SHP77 (cell line): Measurements from ENCODE around the gene DIP2C.
"Not testable (repeated sequence)": the region's sequence is repeated elsewhere in the genome, so short reads cannot be mapped to it uniquely, and the experiment has no call there.

ENCODE experiments used
- DNase-seq, 2 experiments: peaks; one replicate each; lab custom pipeline; 2025; lab: John Stamatoyannopoulos, UW

The DIP2C gene

GRCh38 chr10:306007-306674, 383.3 kb downstream of the DIP2C start:
- no peak for DNase-seq

- no peak for DNase-seq
Measured at GRCh38 chr10:305034-305433, 384.4 kb downstream of the DIP2C start.

- DNase-seq: no peak
Measured at GRCh38 chr10:301536-301935, 387.9 kb downstream of the DIP2C start.

- not testable (repeated sequence) for DNase-seq
Measured at GRCh38 chr10:300580-300979, 388.9 kb downstream of the DIP2C start.

DNA sequence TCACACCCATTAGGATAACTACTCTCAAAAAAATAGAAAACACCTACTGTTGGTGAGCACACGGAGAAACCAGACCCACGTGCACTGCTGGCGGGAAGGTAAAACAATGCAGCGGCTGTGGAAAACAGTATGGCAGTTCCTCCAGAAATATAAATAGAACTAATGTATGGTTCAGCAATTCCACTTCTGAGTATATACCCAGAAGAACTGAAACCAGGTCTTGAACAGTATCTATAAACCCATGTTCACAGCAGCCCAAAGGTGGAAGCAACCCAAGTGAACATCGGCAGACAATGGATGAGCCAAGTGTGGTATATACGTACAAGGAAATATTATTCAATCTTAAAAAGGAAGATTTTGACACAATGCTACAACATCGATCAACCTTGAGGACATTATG, 389.5 kb downstream of the DIP2C start:
- no peak for DNase-seq

DNA sequence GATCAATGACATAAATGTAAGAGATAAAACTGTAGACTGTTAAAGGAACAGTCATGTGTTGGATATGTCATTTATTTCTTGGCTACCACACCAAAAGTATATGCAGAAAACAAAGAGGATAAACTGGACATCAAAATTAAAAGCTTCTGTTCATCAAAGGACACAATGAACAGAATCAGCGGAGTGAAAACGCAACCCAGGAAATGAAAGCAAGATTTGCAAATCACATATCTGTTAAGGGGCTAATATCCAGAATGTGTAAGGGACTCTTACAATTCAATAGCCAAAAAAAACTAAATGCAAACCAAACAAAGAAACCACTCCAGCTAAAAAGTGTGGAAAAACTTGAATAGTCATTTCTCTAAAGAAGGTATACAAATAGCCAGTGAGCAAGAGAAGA, 390.0 kb downstream of the DIP2C start:
- DNase-seq: no peak

GRCh38 chr10:298033-298432, 391.4 kb downstream of the DIP2C start:
- no peak for DNase-seq

GRCh38 chr10:297567-297966, 391.9 kb downstream of the DIP2C start:
- no peak for DNase-seq

DNA sequence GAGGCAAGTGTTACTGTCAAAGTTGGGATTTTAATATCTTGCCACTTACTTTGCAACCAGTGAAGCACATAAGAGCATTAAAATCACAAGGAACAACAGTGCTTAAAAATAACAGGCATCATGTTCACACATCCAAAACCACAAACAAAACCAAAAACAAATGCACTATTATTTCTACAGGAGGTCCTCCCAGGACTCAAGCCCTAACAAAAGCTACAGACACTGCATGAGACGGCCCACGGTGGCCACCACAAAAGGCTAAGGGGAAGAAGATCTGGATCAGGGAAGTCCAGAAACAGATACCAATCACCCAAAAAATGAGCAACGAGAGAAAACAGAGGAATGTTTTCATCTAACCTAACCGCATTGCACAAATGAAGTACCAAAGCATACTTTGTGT, 395.8 kb downstream of the DIP2C start:
- no peak for DNase-seq

DNA sequence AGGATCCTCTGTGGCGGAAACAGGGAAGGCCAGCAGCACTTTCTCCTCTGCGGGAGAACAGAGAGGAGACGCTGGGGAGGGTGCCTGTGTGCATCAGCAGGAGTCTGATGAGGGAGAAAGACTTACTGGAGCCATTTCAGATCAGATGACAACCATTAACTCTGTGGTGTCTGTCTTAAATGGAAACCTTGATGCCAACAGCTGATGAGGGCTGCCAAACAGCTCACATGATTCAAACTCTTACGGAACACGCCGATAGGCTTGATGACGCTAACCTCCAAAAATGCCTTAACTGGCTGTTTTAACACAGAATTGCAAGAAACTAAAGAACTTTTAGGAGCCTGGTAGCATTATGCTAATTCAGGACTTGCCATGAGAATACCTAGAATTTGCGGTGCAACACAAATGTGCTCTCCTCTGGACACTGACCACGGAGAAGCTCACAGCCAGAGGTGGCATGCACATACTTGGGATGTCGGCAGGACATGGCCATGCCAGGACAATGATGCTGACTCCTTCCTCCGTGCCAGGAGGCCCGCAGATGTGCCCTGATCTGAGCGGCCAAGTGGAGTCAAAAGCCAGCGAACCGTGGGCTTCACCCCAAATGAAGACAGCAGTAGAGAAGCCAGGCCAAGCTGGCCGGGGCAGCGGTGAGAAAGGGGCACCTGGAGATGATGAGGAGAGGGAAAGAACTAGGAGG, 399.3 kb downstream of the DIP2C start:
- DNase-seq: no peak

GRCh38 chr10:289581-289980, 399.9 kb downstream of the DIP2C start:
- no peak for DNase-seq

DNA sequence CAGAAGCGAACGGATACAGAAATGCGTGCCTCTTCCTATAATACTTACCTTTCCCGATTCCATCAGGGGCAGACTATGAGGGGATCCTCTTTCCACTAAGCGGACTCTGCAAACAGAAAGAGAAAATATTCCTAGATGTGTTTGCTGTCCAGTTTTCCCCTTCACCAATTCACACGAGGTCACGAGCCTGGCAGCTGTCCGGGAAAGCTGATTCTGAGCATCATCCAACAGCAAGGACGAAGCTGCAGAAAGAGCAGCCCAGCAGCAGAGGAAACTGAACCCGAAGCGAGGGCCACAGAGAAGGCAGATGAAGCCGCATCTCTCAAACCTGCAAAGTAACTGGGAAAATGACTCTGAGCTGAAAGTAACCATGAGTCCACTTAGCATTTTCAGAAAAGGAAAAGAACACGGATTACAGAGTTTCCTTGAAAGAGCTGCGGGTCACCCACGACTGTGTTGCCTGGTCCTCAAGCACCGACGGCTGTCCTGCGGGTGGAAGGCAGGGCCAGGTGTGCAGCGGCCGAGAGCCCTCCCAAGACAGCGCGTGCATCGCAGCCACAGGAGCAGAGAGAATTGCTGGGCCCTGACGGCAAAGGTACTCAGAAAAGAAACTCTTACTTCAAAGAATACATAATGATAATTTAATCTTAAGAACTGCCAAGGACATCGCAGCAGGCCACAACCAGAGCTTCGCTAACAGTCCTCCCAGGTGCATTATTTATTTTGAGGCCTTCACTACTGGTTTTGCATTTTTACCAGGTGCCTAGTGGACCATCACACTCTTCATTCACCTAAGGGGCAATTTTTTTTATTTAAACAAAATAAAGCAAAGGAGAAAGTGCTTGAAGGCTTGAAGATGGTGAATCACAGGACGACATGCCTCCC, 400.9 kb downstream of the DIP2C start:
- no peak for DNase-seq

GRCh38 chr10:287814-288213, 401.7 kb downstream of the DIP2C start:
- no peak for DNase-seq

DNA sequence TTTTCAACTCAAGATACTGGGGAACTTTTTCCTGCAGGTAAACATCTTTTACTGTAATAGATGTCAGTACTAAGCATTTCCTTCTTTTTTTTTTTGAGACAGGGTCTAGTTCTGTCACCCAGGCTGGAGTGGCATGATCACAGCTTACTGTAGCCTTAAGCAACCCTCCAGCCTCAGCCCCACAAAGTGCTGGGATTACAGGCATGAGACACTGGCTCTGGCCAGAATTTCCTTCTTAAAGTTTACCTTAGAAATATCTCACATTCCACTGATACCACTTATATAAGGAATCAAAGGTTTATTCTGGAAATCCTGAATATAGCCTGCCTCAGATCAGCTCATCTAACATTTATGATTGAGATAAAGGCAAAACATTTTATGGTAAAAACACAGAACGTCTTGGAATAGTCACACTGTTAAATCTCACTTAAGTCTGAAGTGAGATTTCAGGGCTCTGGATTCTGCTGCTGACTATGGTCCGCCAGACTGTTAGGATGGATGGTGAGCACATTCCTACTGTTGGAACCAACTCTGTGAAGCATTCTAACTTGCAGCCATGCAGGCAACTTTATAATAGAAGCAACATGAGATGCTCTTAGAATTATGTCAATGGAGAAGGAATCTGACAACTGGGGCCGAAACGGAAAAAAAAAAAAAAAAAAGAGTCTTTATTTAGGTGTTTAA, 402.3 kb downstream of the DIP2C start:
- DNase-seq: no peak

DNA sequence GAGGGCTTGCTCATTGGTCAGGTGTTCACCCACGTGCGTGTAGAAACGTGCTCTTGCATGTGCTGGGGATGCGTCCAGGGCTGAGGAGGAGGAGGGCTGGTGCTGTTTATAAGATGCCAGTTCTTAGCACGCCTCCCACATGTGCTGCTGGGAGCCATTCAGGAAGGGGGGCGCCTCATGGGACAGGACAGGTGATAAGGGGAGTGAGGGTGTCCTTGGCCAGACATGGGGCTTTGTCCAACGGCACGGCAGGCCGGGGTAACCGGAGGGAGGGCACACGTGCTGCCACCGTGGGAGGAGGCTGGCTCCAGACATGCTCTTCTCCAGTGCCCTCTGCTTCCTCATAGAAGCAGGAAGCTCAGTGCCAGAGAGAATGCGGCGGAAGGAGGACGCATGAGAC, 404.3 kb downstream of the DIP2C start:
- no peak for DNase-seq

- no peak for DNase-seq
Measured at GRCh38 chr10:283916-284356, 405.5 kb downstream of the DIP2C start.

DNA sequence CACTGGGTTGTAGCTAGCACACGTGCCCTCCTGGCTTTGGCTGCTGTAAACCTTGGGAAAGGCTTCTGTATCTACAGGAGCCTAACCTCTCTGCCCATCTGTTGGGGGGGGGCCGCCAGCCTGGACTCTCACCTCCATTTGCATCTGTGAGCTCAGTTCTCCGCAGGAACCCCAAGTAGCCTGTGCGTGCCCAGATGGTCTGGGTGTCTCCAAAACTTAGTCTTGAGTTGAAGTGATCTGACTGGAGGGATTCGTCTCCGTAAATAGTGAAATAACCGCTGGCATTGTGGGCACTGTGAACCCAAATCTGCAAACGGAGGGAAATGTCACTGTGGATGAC, 406.4 kb downstream of the DIP2C start:
- no peak for DNase-seq

DNA sequence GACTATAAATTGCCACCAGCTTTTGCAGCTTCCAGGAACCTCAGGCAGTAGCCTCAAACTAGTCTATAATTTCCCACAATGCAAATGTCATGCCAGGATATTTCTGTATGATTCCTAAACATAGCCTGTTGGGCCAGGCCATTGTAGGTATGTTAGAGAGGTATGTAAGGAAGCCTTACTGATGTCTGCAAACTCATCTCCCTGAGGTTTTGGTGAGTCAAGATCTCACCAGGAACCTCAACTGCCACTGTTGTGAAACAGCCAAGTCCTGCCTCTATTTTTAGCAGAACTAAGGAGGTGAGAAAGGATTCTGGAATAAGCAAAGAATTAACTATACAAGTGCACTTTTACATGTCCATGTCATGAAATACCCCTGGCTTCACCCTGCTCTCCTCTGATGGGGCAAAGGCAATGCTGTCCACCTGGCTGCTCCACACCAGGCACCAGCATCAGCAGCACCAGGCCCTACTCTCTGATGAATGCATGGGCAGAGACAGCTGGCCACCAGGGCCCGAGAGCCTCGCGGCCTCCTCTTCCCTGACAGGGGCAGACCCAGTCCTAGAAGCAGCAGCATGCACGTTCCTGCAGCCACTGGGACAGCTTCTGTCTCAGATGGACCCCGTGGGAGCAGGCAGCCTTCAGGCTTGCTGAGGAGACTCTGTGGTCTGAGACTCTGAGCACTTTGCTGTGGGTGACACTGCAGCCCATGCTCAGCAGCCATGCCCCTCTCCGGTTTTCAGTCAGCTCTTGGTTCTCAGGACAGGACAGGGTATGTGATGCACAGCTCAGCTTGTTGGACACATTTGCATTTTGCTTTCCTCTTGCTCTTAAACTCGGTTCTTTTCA, 407.0 kb downstream of the DIP2C start:
- DNase-seq: no peak

- no peak for DNase-seq
Measured at GRCh38 chr10:279655-280054, 409.8 kb downstream of the DIP2C start.

- no peak for DNase-seq
Measured at GRCh38 chr10:279232-279631, 410.2 kb downstream of the DIP2C start.

DNA sequence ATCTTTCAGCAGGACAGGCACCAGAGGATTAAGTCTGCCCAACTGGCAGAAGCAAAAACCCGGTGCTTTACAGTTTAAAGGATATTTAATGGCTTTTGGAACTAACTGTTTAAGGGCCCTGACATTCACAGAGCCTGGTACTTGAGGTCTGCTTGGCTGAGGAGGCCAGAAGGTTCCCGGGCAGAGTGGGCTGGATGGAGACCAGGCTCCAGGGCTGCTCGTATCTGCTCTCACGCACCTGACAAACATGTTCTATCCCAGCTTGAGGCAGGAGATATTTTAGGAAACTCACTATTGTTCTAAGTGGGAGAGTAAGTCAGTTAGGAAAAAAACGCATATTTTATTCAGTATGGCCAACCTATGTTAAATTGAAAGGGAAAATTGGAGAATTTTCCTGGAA, 410.8 kb downstream of the DIP2C start:
- DNase-seq: no peak
